Measurements from ENCODE around the gene ANKK1.

ANKK1 gene

DNA sequence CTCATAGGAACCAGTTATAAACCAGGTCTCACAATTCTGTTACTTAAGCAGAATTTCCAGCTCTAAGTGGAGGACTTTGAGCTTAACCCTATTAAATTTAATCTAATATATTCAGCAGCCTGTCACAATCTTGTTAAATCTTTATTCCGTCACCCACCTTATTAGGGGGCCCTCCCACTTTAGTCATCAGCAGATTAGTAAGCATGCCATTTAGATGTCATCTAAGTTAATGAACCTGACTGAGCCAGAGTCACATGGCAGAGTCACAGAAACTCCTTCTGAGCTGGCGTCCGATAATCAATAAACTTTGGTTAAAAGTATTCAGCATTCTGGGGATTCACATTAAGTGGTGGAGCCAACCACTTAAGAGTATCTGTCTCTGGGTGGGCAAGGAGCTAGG lies 38.1 kb upstream of the ANKK1 start:
- DNase-seq (ENCODE audit: low spot score): no peak
- TF ChIP-seq, protein P1, sequence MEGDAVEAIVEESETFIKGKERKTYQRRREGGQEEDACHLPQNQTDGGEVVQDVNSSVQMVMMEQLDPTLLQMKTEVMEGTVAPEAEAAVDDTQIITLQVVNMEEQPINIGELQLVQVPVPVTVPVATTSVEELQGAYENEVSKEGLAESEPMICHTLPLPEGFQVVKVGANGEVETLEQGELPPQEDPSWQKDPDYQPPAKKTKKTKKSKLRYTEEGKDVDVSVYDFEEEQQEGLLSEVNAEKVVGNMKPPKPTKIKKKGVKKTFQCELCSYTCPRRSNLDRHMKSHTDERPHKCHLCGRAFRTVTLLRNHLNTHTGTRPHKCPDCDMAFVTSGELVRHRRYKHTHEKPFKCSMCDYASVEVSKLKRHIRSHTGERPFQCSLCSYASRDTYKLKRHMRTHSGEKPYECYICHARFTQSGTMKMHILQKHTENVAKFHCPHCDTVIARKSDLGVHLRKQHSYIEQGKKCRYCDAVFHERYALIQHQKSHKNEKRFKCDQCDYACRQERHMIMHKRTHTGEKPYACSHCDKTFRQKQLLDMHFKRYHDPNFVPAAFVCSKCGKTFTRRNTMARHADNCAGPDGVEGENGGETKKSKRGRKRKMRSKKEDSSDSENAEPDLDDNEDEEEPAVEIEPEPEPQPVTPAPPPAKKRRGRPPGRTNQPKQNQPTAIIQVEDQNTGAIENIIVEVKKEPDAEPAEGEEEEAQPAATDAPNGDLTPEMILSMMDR (IDR thresholded peaks at IDR 0.05; ENCODE audit: extremely low read depth, insufficient read depth, missing control alignments): no peak
- in situ Hi-C loops (cut with MboI; ENCODE audit: low pct_unique_long_range_greater_than_20kb, low sequenced_read_pairs, unreplicated experiment): no loop called here

DNA sequence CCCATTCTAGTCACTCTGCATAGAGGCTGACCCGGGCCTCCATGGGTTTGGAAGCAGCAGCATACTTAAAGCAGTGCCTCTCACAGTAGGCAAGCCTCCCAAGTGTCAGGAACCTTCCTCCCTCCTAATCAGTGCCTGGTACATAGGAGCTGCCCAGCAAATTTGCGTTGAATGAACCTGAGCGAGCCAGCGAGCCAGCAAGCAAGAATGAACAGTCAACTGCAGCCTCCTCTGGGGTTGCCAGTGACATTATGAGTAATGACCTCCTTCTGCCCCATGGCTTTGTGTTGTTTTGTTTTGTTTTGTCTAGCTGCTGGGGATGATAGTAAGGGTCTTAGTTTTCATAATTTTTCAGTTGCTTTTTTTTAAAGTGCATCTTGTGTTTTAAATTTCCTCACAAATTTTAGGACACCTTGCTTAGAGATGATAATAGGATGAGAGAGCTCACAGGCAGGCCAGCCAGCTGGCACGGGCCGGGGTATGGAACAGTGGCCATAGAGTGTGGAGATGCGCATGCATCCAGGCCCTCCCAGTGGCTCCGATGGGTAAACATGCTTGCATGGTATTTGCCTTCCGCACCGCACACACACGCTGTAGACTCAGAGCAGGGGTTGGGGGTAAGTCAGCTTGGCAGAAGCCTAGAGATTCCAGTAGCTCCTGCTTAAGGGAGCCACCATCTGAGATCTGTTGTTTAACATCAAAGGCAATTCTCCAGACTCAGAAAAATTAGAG lies 37.1 kb upstream of the ANKK1 start:
- DNase-seq (ENCODE audit: low spot score): no peak
- TF ChIP-seq, protein P1 (IDR thresholded peaks at IDR 0.05; ENCODE audit: extremely low read depth, insufficient read depth, missing control alignments): no peak
- in situ Hi-C loops (cut with MboI; ENCODE audit: low pct_unique_long_range_greater_than_20kb, low sequenced_read_pairs, unreplicated experiment): no loop called here

- no peak for DNase-seq (ENCODE audit: low spot score)
- TF ChIP-seq, protein P1 (IDR thresholded peaks at IDR 0.05; ENCODE audit: extremely low read depth, insufficient read depth, missing control alignments): no peak
- in situ Hi-C loops (cut with MboI; ENCODE audit: low pct_unique_long_range_greater_than_20kb, low sequenced_read_pairs, unreplicated experiment): no loop called here
Measured at GRCh38 chr11:113351068-113351450, 36.5 kb upstream of the ANKK1 start.

DNA sequence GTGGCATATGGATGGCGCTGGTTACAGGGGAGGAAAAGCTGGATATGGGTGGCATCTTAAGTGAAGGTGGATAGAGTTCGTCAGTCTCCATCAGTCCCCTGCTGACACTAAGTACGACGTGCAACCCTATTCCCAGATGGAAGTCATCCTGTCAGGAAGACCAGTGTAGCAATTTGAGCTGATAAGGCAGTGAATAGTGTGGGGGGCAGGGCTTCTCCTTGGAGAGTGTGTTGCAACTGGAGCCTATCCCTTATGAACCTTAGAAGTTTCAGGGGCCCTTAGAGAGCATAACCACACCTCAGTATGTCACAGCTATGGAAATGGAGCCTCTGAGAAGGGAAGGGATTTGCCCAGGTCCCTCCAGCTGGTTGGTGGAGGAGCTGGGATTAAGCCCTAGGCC lies 36.1 kb upstream of the ANKK1 start:
- in situ Hi-C loops (cut with MboI; ENCODE audit: low pct_unique_long_range_greater_than_20kb, low sequenced_read_pairs, unreplicated experiment): no loop called here
- no peak for DNase-seq (ENCODE audit: low spot score)
- TF ChIP-seq, protein P1 (IDR thresholded peaks at IDR 0.05; ENCODE audit: extremely low read depth, insufficient read depth, missing control alignments): no peak

DNA sequence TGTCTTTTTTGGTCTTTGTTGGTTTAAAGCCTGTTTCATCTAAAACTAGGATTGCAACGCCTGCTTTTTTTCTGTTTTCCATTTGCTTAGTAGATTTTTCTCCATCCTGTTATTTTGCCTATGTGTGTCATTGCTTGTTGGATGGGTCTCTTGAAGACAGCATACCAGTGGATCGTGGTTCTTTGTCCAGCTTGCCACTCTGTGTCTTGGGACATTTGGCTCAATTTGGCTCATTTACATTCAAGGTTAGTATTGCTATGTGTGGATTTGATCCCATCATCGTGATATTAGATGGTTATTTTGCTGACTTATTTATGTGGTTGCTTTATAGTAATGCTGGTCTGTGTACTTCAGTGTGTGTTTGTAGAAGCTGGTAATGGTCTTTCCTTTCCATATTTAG lies 31.4 kb upstream of the ANKK1 start:
- TF ChIP-seq, protein P1 (IDR thresholded peaks at IDR 0.05; ENCODE audit: extremely low read depth, insufficient read depth, missing control alignments): no peak
- no peak for DNase-seq (ENCODE audit: low spot score)
- in situ Hi-C loops (cut with MboI; ENCODE audit: low pct_unique_long_range_greater_than_20kb, low sequenced_read_pairs, unreplicated experiment): no loop called here

- in situ Hi-C loops (cut with MboI; ENCODE audit: low pct_unique_long_range_greater_than_20kb, low sequenced_read_pairs, unreplicated experiment): no loop called here
- TF ChIP-seq, protein P1 (IDR thresholded peaks at IDR 0.05; ENCODE audit: extremely low read depth, insufficient read depth, missing control alignments): no peak
Measured at GRCh38 chr11:113363406-113363805, 24.2 kb upstream of the ANKK1 start.

More at GRCh38 chr11:113363406-113363805, 24.2 kb upstream of the ANKK1 start:
- no peak for DNase-seq (ENCODE audit: low spot score)
